ENCODE data around the gene JPT1. TPM values are rescaled to one million over a fixed set of nuclear protein-coding genes. Genes with fewer than 3 reads are reported as not detected.
A peak's percentile ranks its signal among the peaks of the same experiment; 100 is the strongest.
"Not testable (repeated sequence)": the region's sequence is repeated elsewhere in the genome, so short reads cannot be mapped to it uniquely, and the experiment has no call there.

JPT1 gene
- total RNA-seq, 2 donors from 2014 or later = 216 to 232 TPM

DNA sequence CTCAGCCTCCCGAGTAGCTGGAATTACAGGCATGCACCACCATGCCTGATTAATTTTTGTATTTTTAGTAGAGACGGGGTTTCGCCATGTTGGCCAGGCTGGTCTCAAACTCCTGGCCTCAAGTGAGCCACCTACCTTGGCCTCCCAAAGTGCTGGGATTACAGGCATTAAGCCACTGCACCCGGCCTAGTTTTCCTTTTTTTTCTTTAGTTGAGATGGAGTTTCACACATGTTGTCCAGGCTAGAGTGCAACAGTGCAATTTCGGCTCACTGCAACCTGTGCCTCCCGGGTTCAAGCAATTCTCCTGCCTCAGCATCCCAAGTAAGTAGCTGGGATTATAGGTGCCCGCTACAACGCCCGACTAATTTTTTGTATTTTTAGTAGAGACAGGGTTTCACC lies 16.6 kb downstream of the JPT1 start:
- H3K27ac Mint-ChIP-seq; ATAC-seq; DNase-seq (ENCODE audit: low spot score in 2 of 2); H3K9me3 Mint-ChIP-seq: not testable (repeated sequence)
- H3K36me3 Mint-ChIP-seq = peaks cover 0 to 18% of the 10 kb centered on the region in 2 donors

DNA sequence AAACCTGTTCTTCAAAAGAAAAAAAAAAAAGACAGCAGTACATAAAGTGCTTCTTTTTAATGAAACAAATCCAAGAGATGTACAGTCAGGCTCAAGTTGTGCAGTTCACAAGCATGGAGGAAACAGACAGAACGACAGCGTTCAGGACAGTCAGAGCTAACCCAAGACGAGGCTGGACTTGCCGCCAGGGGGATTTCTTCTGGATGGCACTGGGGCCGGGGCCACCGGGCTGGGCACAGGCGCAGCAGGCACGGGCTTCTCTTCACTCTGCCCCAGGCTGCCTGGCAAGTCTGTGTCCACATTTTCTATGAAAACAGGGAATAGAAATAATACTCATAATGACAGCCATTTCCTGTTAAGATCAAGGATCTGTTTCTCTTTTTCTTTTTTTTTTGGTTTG lies 18.4 kb downstream of the JPT1 start:
- Mint-ChIP-seq H3K36me3 (peaks cover 1 to 11% of the 10 kb centered on the region in 2 donors), H3K27ac (peak overlapping the region; percentile 15 to 66)
- ATAC-seq = no peak

DNA sequence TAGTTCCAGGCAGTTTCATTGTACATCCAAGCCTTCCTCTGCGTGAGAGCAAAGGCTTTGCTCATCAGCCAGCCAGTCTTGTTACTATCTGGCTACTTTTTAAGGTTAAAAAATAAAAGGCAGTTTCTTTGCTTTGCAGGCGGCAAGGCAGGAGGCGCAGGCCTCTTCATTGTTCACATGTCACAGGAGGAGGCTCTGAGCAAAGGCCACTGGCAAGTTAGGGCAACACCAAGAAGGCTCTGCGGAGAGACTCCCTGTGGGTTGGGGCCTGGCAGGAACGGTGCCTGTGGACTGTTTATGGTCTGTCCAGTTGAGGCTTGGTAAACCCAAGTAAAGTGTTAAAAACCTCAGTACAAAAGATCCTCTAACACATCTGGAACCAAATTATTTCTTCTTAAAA lies 18.9 kb downstream of the JPT1 start:
- H3K36me3 Mint-ChIP-seq = peaks cover 6 to 14% of the 10 kb centered on the region in 2 donors
- ATAC-seq = no peak
- DNase-seq (ENCODE audit: low spot score in 2 of 2) = no peak
- no peaks in the 10 kb centered on the region for H3K9me3 Mint-ChIP-seq
- peak overlapping the region; percentile 15 to 66 for H3K27ac Mint-ChIP-seq

More for the DNA sequence above, 18.4 kb downstream of the JPT1 start:
- no peaks in the 10 kb centered on the region for H3K9me3 Mint-ChIP-seq
- no peak for DNase-seq (ENCODE audit: low spot score in 2 of 2)

DNA sequence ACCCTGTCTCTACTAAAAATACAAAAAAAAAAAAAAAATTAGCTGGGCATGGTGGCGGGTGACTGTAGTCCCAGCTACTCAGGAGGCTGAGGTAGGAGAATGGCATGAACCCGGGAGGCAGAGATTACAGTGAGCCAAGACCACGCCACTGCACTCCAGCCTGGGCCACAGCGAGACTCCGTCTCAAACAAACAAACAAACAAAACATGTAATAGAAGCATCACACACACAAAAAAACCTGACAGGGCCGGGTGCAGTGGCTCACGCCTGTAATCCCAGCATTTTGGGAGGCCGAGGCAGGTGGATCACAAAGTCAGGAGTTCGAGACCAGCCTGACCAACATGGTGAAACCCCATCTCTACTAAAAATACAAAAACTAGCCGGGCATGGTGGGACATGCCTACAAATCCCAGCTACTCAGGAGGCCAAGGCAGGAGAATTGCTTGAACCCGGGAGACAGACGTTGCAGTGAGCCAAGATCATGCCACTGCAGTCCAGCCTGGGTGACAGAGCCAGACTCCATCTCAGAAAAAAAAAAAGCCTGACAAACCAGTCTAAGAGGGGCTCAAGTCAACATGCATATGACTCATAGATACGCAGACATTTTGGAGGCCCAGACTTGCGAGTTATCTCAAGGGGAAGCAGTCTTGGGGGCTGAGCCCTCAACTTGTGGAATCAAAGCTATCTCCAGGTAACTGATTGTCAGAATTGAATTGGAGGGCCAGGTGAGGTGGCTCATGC lies 20.5 kb downstream of the JPT1 start:
- peak overlapping the region in 1 of 2 donors; percentile 22 for H3K27ac Mint-ChIP-seq
- DNase-seq (ENCODE audit: low spot score in 2 of 2); H3K9me3 Mint-ChIP-seq: not testable (repeated sequence)

DNA sequence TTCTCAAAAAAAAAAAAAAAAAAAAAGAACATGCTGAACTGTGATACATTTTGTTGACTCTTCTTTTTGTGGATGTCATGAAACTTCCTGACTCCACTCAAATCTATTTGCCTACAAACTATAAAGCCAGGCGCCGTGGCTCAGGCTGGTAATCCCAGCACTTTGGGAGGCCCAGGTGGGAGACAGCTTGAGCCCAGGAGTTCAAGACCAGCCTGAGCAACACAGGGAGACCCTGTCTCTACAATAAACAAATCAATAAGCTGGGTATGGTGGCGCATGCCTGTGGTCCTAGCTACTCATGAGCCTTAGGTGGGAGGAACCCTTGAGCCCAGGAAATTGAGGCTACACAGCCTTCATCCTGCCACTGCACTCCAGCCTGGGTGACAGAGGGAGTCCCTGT lies 21.3 kb downstream of the JPT1 start:
- ATAC-seq = no peak
- no peak for DNase-seq (ENCODE audit: low spot score in 2 of 2)
- H3K27ac Mint-ChIP-seq = peak overlapping the region; percentile 50 to 80
- no peaks in the 10 kb centered on the region for H3K9me3 Mint-ChIP-seq
- H3K36me3 Mint-ChIP-seq = peaks cover 8% of the 10 kb centered on the region in 2 donors

More for the DNA sequence above, 20.5 kb downstream of the JPT1 start:
- ATAC-seq, H3K36me3 Mint-ChIP-seq: not testable (repeated sequence)

DNA sequence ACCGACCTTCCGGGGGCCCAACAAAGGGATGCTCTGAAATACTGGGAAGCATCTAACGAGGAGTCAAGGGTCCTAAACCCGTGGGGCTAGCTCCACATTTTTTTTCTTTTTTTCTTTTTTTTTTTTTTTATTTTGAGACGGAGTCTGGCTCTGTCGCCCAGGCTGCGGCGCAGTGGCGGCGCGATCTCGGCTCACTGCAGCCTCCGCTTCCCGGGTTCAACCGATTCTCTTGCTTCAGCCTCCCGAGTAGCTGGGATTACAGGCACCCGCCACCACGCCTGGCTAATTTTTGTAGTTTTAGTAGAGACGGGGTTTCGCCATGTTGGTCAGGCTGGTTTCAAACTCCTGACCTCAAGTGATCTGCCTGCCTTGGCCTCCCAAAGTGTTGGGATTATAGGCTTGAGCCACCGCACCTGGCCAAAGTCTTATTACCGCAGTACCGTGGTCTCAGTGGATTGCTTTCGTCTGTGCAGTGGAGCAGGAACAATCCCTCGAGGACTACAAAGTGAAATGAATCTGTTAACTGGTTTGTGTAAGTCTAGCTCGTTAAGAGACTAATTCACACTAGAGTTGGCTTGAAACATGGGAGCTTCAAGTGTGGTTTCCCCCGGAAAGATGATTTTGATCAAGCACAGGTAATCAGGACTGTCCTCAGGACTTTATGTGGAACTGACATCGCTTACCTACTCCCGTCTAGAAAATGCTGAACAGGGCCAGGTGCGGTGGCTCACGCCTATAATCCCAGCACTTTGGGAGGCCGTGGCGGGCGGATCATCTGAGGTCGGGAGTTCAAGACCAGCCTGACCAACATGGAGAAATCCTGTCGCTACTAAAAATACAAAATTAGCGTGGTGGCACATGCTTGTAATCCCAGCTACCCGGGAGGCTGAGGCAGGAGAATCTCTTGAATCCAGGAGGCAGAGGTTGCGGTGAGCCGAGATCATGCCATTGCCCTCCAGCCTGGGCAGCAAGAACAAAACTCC lies 22.0 kb downstream of the JPT1 start:
- not testable (repeated sequence) for H3K36me3 Mint-ChIP-seq; DNase-seq (ENCODE audit: low spot score in 2 of 2); H3K9me3 Mint-ChIP-seq; ATAC-seq
- peak overlapping the region; percentile 80 to 94 for H3K27ac Mint-ChIP-seq

DNA sequence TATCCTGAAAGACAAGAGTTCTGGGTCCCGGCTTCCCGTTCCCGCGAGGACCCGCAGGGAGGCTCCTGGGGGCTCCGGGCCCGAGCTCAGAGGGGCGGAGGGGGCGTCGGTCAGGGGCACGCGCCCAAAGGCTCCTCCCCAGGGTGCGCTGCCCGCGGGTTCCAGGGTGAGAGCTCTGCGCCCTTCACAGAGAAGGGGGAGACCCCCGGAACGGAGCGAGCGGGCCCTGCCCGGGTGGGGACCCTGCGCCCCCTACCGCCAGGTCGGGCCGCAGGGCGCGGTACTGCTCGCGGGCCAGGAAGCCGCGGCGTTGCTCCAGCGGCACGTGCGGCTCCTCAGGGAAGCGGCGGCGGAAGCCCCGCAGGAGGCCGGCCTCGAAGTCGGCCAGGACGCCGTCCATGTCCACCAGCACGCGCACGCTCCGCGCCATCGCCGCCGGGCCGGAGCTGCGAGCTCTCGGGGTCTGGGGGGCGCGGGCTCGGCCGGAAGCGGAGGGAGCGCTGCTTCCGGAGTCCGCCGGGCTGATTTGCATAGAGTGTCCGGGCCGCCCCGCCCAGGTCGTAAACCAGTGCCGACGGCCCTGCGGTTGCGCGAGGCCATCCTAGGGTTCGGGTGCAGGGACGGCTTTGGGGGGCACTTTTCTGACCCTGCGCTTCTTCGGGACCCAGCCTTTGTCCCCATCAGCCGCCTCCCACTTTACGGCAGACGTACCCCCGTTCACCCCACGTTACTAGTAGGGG lies 22.9 kb downstream of the JPT1 start, which contains the start of gene NT5C:
TSS of gene NT5C (minus strand) at position 465 of the 740 bp plus-strand sequence. CDS start at position 430, 35 bp downstream.
- Mint-ChIP-seq H3K9me3 (no peaks in the 10 kb centered on the region), H3K27ac (peak within 1 kb of the TSS; percentile 80 to 94), H3K36me3 (peaks cover 8% of the 10 kb centered on the region in 2 donors)
- peak; percentile 74 to 85 for DNase-seq (ENCODE audit: low spot score in 2 of 2)
- ATAC-seq = peak; percentile 88 to 93

DNA sequence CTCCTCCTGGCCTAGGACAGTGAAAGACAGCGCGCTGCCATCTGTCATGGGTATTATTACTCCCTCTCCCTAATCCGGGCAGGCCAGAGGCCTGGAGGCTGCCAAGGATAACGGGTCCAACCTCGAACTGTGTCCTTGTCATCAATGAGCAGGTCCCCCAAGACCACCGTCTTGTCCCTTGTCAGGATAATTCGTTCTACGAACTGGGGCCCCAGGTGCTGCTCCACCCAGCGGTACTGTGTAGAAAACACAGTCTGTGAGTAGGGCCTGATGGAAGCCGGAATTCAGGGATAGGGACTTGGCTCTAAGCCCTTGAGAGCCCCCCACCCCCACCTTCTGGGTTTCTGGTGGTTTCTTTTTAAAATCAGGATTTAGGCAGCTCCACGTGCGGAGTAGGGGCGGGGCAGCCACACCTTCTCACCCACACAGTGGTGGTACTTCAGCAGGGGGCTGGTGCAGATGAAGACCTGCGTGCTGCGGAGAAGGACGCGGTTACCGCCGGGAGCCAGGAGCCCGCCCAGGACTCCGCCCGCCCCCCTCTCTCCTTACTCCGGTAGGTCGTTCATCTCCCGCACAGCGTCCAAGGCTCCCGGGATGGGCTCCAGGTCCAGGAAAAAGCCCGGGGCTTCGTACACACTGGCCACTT lies 23.6 kb downstream of the JPT1 start:
- DNase-seq (ENCODE audit: low spot score in 2 of 2) = peak in 1 of 2 donors; percentile 45
- H3K27ac Mint-ChIP-seq = peak overlapping the region; percentile 80 to 94
- peak; percentile 52 to 58 for ATAC-seq

DNA sequence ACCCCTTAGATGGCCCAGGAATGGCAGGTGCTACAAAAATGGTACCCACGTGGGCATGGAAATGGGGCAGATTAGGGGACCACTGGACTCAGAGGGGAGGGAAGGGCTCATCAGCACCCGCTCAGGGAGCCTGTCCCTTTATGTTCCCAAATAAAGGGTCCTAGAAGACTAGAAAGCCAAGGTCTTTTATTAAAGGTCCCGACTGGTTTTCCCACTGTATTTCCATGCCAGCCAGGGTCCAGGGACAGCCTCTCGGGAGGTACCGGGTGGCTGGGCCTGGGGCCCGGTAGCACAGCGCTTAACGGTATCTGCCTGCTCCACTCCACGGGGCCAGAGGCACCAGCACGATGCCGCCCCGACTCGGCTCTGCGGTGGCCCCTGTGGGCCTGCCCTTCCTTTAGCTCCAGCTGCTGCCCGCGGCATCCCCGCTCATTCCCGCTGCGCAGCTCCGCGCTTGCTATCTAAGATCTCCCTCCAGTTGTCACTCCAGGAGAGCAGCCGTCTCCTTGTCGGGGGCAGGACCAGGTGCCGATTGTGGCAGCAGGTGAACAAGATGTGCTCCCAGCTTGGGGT lies 24.2 kb downstream of the JPT1 start:
- ATAC-seq (no peak), DNase-seq (ENCODE audit: low spot score in 2 of 2) (no peak)
- H3K27ac Mint-ChIP-seq = peak overlapping the region; percentile 75 to 80
- H3K9me3 Mint-ChIP-seq = no peaks in the 10 kb centered on the region
- H3K36me3 Mint-ChIP-seq = peaks cover 8% of the 10 kb centered on the region in 2 donors

More for the DNA sequence above, 23.6 kb downstream of the JPT1 start:
- Mint-ChIP-seq H3K9me3 (no peaks in the 10 kb centered on the region), H3K36me3 (peaks cover 8% of the 10 kb centered on the region in 2 donors)

DNA sequence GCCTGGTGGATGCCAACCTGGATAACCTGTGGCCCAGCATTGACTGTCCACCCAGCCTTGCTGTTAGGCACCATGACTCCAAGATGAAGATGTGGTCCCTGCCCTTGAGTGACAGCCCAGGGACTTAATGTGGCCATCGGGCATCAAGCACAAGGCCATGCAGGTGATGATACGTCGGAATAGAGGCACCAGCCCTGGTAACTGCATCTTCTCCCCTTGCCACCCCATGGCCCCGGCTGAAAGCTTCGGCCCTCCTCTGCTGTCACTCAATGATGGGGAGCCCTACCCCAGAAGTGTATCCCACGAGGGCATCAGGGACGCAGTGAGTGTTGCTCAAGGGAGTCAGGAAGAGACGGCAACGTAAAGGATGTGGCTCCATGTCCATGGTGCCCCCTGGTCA lies 24.7 kb downstream of the JPT1 start:
- no peak for ATAC-seq
- no peak overlapping the region for H3K27ac Mint-ChIP-seq
- peaks cover 8% of the 10 kb centered on the region in 2 donors for H3K36me3 Mint-ChIP-seq
- H3K9me3 Mint-ChIP-seq = no peaks in the 10 kb centered on the region
- DNase-seq (ENCODE audit: low spot score in 2 of 2) = no peak

DNA sequence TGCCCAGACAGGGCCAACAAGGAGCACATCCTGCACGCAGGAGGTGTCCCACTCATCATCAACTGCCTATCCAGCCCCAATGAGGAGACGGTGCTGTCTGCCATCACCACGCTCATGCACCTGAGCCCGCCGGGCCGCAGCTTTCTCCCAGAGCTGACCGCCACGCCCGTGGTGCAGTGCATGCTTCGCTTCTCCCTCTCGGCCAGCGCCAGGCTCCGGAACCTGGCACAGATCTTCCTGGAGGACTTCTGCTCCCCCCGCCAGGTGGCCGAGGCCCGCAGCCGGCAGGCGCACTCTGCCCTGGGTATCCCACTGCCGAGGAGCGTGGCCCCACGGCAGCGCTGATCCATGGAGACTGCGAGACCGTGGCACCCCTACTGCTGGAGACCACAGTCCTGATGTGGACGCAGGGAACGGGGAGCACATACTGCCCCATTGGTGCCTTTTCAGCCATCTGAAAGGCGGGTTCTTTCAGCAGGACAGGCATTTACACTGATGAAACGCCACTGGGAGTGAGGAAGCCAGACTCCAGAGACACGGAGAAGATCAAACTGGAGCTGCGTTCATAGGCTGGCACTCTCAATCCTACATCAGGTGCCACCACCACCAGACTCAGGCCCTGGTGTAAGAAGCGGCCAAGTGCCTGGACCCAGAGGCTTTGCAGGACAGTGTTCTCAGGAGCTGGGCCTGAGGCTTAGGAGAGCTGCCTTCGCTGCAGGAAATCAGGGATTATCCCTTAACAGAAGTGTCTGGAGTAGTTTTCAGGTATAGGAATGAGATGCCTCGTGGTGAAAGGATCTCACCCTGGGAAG lies 25.4 kb downstream of the JPT1 start:
- H3K27ac Mint-ChIP-seq = no peak overlapping the region
- DNase-seq (ENCODE audit: low spot score in 2 of 2) (no peak), ATAC-seq (no peak)
- H3K36me3 Mint-ChIP-seq = peaks cover 8 to 14% of the 10 kb centered on the region in 2 donors
- H3K9me3 Mint-ChIP-seq = no peaks in the 10 kb centered on the region

DNA sequence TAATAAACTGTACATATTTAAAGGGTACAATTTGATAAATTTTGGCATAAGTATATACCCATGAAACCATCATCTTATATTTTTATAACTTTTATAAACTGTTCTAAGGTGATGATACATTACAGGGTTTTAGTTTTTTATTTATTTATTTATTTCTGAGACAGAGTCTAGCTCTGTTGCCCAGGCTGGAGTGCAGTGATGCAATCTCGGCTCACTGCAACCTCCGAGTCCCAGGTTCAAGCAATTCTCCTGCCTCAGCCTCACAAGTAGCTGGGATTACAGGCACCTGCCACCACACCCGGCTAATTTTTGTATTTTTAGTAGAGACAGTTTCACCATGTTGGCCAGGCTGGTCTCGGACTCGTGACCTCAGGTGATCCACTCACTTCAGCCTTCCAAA lies 26.4 kb downstream of the JPT1 start:
- DNase-seq (ENCODE audit: low spot score in 2 of 2); H3K9me3 Mint-ChIP-seq; ATAC-seq: not testable (repeated sequence)
- peak overlapping the region in 1 of 2 donors; percentile 86 for H3K27ac Mint-ChIP-seq
- H3K36me3 Mint-ChIP-seq = peaks cover 8 to 15% of the 10 kb centered on the region in 2 donors

DNA sequence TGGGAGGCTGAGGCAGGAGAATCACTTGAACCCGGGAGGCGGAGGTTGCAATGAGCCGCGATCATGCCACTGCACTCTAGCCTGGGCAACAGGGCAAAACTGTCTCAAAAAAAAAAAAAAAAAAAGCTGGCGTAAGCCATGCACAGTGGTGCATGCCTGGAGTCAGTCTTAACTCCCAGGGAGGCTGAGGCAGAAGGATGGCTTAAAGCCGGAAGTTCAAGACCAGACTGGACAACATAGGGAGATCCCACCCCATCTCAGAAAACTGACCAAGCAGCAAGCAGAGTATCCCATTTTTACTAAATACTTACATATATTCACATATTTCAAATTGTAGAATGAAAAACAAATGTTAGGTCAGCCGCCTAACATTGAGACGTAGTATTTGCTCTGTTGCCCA lies 27.4 kb downstream of the JPT1 start:
- H3K9me3 Mint-ChIP-seq = no peaks in the 10 kb centered on the region
- peaks cover 8 to 15% of the 10 kb centered on the region in 2 donors for H3K36me3 Mint-ChIP-seq
- ATAC-seq (no peak), DNase-seq (ENCODE audit: low spot score in 2 of 2) (no peak)
- H3K27ac Mint-ChIP-seq = no peak overlapping the region

DNA sequence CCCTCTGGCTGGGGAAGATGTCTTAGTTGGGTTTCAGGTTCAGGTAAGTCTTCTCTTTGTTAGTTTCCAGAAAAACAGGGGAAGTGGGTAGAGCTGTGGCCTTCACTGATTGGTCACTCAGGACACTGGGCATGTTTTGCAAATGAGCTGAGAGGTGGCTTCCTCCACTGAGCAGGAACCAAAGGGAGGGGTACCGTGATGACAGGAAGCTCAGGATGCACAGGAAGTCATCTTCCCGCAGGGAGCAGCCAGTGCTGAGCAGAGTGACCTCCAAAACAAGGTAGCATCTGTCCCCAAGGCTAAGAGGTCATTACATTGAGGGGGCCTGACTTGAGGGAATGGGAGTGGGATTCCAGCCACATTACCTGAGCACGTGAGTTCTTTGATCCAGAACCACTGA lies 28.3 kb downstream of the JPT1 start:
- Mint-ChIP-seq H3K27ac (peak overlapping the region; percentile 36 to 72), H3K9me3 (no peaks in the 10 kb centered on the region), H3K36me3 (peaks cover 7 to 15% of the 10 kb centered on the region in 2 donors)
- DNase-seq (ENCODE audit: low spot score in 2 of 2) (no peak), ATAC-seq (no peak)

DNA sequence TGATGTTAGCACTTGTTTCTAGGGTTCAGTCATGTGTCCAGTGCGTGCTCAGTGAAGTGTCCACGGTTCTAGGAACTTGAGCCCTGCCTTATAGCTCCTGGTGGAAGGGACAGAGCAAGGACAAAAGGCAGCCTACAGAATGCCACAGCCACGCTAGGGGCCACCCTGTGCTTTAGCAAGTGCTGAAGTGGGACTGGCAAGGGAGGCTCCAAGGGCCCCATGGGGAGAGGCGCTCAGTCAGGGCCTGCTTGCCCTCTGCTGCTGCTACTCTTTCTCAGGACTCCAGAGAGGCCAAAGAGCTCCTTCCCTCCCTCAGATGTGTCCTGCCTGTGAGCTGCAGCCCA lies 29.5 kb downstream of the JPT1 start:
- peak in 1 of 2 donors; percentile 2 for ATAC-seq
- H3K36me3 Mint-ChIP-seq = peaks cover 0 to 7% of the 10 kb centered on the region in 2 donors
- peak overlapping the region in 1 of 2 donors; percentile 72 for H3K27ac Mint-ChIP-seq
- no peaks in the 10 kb centered on the region for H3K9me3 Mint-ChIP-seq
- DNase-seq (ENCODE audit: low spot score in 2 of 2) = no peak
